ENCODE measurements around the gene PHPT1. TPM values are rescaled to one million over a fixed set of nuclear protein-coding genes. Genes with fewer than 3 reads are reported as not detected.

Gene PHPT1
- total and polyA plus RNA-seq, 2 of the 8 experiments (the other 6 are each of a cell fraction or from before 2014, with no cell fraction given): 109 to 226 TPM

DNA sequence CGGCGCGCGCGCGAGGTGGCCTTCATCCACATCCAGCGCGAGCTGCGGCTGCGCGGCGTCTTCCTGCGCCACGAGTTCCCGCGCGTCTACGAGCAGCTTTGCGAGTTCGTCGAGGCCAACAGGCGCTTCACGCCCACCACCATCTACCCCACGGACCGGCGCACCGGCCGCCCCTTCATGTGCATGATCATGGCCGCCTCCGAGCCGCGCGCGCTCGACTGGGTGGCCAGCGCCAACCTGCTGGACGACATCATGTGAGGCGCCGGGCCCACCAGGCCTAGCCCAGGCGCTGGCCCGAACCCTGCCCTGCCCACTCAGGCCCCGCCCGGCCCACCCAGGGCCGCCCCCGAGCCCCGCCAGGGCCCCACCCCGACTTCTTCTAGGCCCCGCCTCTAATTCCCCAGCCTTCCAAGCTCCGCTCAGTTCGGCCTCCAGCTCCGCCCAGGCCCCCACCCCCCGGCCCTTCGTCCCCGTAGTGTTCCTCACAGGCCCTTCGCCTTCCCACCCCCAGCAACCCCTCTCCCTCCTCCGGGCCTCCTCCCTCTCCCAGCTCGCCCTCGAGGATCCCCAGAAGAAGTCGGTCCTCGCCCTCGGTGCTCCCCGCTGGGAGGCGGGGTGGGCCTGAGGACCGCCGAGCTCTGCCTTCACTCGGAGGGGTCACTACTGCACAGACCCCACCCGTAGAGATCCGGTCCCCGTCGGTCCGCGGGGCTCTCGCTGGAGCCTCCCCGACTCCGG lies 2.0 kb upstream of the PHPT1 start (continued):
- TF ChIP-seq CTBP2 (IDR thresholded peaks at IDR 0.05; ENCODE audit: borderline replicate concordance, insufficient read depth, insufficient read length, low read length): no peak
- TF ChIP-seq POLR2AphosphoS5 (IDR thresholded peaks at IDR 0.05; ENCODE audit: low read depth, low read length): peak; percentile 60; the same call in 1 of the 2 replicates
- peak; percentile 27; the same call in 1 of the 2 replicates for TF ChIP-seq NRF1 (IDR thresholded peaks at IDR 0.05; ENCODE audit: low read depth, low read length)
- TF ChIP-seq MAFK (IDR thresholded peaks at IDR 0.05; ENCODE audit: low read depth, low read length): no peak
- no peak for TF ChIP-seq EZH2 (IDR thresholded peaks at IDR 0.05; ENCODE audit: low read depth, low read length, severe bottlenecking)
- no peak for TF ChIP-seq CHD7 (IDR thresholded peaks at IDR 0.05; ENCODE audit: insufficient replicate concordance, low read length)
- no peak; the same call in 1 of the 2 replicates for TF ChIP-seq KDM1A (IDR thresholded peaks at IDR 0.05; ENCODE audit: borderline replicate concordance, low read length)
- peak; percentile 40; the same call in 1 of the 2 replicates for TF ChIP-seq TBP (IDR thresholded peaks at IDR 0.05; ENCODE audit: low read depth, low read length)
- TF ChIP-seq SUZ12 (IDR thresholded peaks at IDR 0.05; ENCODE audit: low read length): 0 out of 2 replicates have a peak, but pooled peaks have one; percentile 38
- TF ChIP-seq TAF1 (IDR thresholded peaks at IDR 0.05; ENCODE audit: low read depth, low read length): peak; percentile 51
